ENCODE measurements around the gene DUOX2. TPM values are rescaled to one million over a fixed set of nuclear protein-coding genes. Genes with fewer than 3 reads are reported as not detected.
"Not testable (repeated sequence)": the region's sequence is repeated elsewhere in the genome, so short reads cannot be mapped to it uniquely, and the experiment has no call there.

Gene DUOX2
- polyA plus RNA-seq, 4 donors: 0.04 to 0.08 TPM; not detected in 2

DNA sequence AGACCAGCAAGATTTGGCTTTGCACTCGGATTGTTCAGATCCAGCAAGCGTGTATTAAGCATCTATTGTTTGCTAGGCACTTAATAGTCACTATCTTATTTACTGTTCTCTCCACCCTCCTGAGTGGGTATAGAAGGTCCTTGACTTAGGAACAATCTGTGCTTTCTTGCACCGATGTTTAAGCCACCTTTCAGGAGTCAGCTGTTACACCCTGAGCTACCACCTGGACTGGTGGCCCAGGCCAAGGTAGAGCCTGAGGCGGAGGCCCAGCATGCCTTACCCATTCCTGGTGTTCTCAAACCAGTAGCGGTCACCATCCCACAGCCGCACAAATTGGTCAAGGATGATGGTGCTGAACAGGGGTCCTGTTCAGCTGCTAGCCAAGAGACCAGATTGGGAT is 25.8 kb upstream of the DUOX2 start:
- DNase-seq (ENCODE audit: low read depth in 4 of 4, low spot score in 3 of 4): no peak

DNA sequence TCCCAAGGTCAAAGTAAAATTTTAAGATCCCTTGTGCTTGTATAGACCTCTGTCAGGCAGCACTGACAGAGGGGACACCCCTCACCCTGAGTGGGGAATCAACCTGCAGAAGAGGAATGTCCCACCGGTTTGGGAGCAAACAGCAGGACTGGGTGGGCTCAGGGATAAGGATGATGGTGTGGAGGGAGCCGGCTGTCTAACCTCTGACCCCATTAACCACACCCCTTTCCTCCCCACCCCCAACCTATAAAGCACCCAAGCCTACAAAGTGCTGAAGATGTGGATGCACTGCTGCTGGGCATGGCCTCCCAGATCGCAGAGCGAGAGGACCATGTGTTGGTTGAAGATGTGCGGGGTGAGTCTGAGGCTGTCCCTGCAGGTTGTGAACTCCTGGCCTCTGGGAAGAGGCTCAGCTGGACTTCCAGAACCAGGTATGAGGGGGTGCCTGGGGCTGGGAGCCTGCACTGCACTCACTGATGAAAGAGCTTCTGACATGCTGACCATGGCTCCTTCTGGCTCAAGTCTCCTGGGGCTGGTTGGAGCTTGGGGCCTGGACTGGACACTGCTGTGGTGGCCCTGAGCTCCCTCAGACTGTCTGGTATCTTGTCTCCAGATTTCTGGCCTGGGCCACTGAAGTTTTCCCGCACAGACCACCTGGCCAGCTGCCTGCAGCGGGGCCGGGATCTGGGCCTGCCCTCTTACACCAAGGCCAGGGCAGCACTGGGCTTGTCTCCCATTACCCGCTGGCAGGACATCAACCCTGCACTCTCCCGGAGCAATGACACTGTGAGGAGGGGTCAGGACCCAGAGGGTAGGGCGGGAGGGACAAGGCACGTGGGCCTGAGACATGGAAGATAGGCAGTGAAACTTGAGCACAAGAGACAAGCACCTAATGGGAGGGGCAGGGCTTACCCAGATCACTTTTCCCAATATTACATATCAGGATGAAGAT is 25.1 kb upstream of the DUOX2 start:
- no peak for DNase-seq (ENCODE audit: low read depth in 4 of 4, low spot score in 3 of 4)

DNA sequence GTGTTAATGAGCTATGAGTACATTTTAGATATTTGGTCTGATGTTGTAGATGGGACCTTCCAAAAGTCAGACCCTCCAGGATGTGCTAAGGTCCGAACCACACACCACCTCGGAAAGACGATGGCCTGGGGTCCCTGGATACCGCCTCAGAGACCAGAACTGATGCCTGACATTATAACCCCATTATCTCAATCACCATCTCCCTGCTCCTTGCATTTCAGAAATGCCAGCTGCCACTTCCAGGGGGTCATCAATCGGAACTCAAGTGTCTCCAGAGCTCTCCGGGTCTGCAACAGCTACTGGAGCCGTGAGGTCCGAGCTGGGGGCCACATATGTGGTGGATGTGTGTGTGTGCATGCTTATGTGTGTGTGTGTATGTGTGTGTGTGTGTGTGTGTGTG is 23.7 kb upstream of the DUOX2 start:
- DNase-seq (ENCODE audit: low read depth in 4 of 4, low spot score in 3 of 4): no peak

- no peak for DNase-seq (ENCODE audit: low read depth in 4 of 4, low spot score in 3 of 4)
Measured at GRCh38 chr15:45136378-45136764, 22.4 kb upstream of the DUOX2 start.

- not testable (repeated sequence) for DNase-seq (ENCODE audit: low read depth in 4 of 4, low spot score in 3 of 4)
Measured at GRCh38 chr15:45135705-45136377, 21.9 kb upstream of the DUOX2 start.

- DNase-seq (ENCODE audit: low read depth in 4 of 4, low spot score in 3 of 4): no peak
Measured at GRCh38 chr15:45134682-45135604, 21.0 kb upstream of the DUOX2 start.

DNA sequence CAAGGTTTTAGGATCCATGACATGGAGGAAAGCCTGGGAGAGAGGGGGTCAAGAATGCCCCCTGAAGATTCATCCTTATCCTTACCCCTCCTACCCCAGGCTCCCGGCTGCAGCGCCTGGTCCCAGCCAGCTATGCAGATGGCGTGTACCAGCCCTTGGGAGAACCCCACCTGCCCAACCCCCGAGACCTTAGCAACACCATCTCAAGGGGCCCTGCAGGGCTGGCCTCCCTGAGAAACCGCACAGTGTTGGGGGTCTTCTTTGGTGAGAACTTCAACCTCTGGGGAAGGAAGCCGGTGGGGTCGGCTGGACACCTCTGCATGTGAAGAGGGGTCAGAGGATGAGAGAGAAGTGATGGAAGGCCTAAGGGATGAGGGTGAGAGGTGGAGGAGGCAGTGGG is 20.1 kb upstream of the DUOX2 start:
- DNase-seq (ENCODE audit: low read depth in 4 of 4, low spot score in 3 of 4): no peak

DNA sequence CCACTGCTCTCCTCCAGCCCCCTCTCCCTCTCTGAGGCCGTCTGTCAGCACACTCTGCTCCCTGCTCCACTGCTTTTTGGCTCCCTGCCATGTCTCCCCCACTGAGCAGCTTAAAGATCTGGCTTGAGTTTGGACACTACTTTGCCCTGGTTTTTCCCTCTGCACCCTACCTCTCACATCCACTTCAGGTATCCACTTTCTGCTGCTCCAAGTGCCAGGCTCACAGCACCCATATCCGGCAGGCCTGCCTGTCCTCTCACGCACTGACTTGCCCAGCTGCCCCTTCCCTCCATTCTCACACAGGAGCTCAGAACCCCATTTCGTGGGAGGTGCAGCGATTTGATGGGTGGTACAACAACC is 19.6 kb upstream of the DUOX2 start:
- DNase-seq (ENCODE audit: low read depth in 4 of 4, low spot score in 3 of 4): peak in 1 of 4 donors; percentile 33

- no peak for DNase-seq (ENCODE audit: low read depth in 4 of 4, low spot score in 3 of 4)
Measured at GRCh38 chr15:45132844-45133560, 19.0 kb upstream of the DUOX2 start.

DNA sequence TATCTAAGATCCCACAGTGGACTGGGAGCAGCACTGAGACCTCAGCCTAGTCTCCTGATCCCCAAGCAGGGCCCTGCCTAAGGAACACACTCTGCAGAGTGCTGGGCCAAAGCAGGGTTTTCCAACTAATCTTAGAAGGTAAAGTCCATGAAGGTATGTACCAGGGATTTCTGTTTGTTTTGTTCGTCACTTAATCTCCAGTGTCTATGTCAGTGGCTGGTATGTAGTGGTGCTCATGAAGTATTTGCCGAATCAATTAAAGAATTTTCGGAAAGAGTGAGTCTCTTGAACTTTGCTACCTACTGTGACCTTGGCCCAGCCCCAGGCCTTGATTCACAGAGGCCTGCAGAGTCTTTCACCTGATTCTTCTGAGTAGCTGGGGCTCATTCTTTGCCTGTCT is 17.5 kb upstream of the DUOX2 start:
- no peak for DNase-seq (ENCODE audit: low read depth in 4 of 4, low spot score in 3 of 4)

GRCh38 chr15:45130291-45131000 is 16.5 kb upstream of the DUOX2 start:
- no peak for DNase-seq (ENCODE audit: low read depth in 4 of 4, low spot score in 3 of 4)

DNA sequence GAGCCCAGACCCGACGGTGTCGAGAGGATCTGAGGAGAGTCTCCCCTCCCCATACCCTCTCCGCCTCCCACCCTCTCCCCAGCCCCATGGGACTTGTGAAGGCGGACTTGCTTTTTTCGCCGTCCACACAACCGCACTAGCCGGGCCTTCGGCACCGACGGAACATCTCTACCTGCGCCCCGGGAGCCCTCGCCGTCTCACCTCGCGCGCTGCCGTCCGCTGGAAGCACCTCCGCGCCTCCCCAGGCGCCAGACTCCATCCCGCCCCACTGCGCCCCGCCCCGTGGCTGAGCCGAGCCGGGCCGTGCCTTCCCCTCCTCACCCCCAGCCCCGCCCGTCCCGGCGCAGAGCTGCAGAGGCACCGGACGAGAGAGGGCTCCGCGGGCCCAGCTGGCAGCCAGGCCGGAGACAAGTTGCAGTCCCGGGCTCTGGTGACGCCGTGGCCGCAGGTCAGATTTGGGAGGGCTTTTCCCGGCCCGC is 15.7 kb upstream of the DUOX2 start, which contains the start of the genes DUOX1 and DUOXA1:
TSS of gene DUOX1 (plus strand) at position 344 of the 479 bp plus-strand sequence. CDS start 1,973 bp downstream, outside the sequence.
TSS of gene DUOXA1 (minus strand) at position 229 of the 479 bp plus-strand sequence. CDS start 6,865 bp downstream, outside the sequence.
- DNase-seq (ENCODE audit: low read depth in 4 of 4, low spot score in 3 of 4): no peak

DNA sequence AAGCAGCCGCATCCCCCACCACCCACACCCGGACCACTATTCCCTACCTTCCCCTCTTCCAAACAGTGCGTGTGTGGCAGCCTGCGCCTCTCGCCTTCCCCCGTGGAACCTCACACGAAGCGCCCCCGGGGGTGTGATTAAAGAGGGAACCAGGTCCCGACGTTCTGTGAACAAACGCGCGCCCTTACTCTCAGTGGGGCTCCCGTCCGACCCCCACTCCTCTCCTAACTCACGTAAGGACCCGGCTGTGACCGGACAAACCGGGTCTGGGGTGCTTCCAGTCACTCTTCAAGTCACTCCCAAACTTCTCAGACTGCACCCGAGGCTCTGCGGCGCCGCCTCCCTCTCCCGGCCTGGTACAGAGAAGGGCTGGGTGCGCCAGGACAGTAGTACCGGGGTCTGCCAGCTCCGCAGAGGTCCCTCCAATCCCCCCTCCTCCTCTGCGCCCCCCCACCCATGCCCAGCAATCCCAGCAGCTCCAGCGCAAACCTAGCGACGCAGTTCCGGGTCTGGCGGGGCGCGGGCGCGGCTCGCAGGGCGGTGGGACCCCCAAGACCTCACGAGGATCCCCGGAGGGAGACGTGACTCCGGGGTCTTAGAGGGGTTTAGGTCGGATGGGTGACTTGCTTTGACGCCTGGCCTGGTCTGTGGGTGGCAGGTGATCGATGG is 15.1 kb upstream of the DUOX2 start:
- DNase-seq (ENCODE audit: low read depth in 4 of 4, low spot score in 3 of 4): no peak

GRCh38 chr15:45126535-45127158 is 12.7 kb upstream of the DUOX2 start:
- no peak for DNase-seq (ENCODE audit: low read depth in 4 of 4, low spot score in 3 of 4)

- no peak for DNase-seq (ENCODE audit: low read depth in 4 of 4, low spot score in 3 of 4)
Measured at GRCh38 chr15:45123397-45123796, 9.4 kb upstream of the DUOX2 start.

GRCh38 chr15:45122719-45123118 is 8.7 kb upstream of the DUOX2 start:
- no peak for DNase-seq (ENCODE audit: low read depth in 4 of 4, low spot score in 3 of 4)

GRCh38 chr15:45121706-45122417 is 7.9 kb upstream of the DUOX2 start:
- DNase-seq (ENCODE audit: low read depth in 4 of 4, low spot score in 3 of 4): no peak

DNA sequence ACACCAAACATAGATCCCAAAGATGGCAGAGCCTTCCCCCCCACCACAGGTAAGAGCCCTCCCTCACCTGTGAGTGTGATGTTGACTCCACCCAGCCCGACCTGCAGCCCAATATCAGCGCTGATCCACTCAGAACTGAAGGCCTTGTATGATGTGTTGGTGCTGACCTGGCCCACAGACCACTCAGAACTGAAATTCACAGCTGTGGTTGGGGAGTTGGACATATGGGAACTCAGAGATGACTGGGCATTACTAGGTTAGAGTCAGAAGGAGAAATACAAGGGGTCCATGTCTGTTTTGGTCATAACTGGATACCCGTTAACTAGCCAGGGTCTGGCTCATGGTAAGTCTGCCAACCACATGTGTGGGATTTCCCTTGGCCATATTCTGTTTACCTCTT is 7.0 kb upstream of the DUOX2 start:
- no peak for DNase-seq (ENCODE audit: low read depth in 4 of 4, low spot score in 3 of 4)
